ENCODE data around the gene FCN3.
"Not testable (repeated sequence)": the region's sequence is repeated elsewhere in the genome, so short reads cannot be mapped to it uniquely, and the experiment has no call there.

The FCN3 gene

GRCh38 chr1:27399251-27400025 is 24.8 kb upstream of the FCN3 start:
- DNase-seq (ENCODE audit: low read depth): no peak

- DNase-seq (ENCODE audit: low read depth): no peak
These were observed 24.0 kb upstream of the FCN3 start for GRCh38 chr1:27398405-27399149.

- no peak for DNase-seq (ENCODE audit: low read depth)
These were observed 23.1 kb upstream of the FCN3 start for GRCh38 chr1:27397749-27398148.

DNA sequence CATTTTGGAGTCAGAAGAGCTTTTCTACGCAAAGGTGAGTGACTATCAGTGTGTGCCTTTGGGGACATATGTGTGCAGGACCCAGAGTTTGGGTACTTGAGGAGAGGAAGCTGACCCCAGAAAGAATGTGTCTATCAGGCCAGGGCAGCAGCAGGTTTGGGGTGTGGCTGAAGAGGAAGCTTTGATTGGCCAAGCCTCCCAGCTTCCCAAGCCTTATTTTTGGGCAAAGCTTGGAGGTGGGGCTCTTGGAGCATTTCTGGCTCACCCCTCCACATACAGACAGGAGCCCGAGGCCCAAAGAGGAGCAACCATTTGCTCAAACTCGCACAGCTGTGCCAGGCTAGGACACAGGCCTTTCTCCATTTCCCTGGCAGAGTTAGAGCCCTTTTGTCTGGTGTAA is 22.5 kb upstream of the FCN3 start:
- no peak for DNase-seq (ENCODE audit: low read depth)

GRCh38 chr1:27395441-27396195 is 21.0 kb upstream of the FCN3 start:
- peak; percentile 35 for DNase-seq (ENCODE audit: low read depth)

DNA sequence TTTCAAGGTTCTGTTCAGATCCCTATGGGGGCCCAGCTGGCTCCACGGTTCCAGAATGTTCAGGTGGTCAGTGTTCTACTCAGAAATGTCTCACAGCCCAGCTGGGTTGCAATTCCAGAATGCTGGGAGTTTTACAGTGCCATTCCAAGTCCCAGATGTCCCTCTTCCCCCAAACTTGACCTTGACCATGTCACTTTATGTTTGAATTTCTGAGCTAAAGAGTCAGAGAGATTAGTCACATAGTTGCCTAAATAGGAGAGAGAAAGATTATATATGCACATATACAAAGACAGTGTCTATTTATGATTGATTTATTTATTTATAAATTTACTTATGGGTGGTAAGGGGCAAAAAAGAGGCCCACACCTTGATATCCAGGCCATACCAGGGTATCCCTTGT is 20.3 kb upstream of the FCN3 start:
- no peak for DNase-seq (ENCODE audit: low read depth)

DNA sequence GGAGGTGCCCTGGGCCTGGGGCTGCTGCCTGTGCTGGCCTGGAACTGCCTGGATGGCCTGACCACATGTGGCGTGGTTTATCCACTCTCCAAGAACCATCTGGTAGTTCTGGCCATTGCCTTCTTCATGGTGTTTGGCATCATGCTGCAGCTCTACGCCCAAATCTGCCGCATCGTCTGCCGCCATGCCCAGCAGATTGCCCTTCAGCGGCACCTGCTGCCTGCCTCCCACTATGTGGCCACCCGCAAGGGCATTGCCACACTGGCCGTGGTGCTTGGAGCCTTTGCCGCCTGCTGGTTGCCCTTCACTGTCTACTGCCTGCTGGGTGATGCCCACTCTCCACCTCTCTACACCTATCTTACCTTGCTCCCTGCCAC is 19.6 kb upstream of the FCN3 start:
- DNase-seq (ENCODE audit: low read depth): no peak

DNA sequence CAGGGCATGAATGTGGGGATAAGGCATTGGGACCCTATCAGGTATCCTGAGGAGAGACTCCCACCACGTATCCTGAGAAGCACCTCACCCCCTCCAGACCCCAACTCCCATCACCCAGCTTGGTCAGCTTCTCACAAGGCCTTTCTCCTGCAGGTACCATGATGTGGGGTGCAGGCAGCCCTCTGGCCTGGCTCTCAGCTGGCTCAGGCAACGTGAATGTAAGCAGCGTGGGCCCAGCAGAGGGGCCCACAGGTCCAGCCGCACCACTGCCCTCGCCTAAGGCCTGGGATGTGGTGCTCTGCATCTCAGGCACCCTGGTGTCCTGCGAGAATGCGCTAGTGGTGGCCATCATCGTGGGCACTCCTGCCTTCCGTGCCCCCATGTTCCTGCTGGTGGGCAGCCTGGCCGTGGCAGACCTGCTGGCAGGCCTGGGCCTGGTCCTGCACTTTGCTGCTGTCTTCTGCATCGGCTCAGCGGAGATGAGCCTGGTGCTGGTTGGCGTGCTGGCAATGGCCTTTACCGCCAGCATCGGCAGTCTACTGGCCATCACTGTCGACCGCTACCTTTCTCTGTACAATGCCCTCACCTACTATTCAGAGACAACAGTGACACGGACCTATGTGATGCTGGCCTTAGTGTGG is 19.1 kb upstream of the FCN3 start:
- DNase-seq (ENCODE audit: low read depth): no peak

DNA sequence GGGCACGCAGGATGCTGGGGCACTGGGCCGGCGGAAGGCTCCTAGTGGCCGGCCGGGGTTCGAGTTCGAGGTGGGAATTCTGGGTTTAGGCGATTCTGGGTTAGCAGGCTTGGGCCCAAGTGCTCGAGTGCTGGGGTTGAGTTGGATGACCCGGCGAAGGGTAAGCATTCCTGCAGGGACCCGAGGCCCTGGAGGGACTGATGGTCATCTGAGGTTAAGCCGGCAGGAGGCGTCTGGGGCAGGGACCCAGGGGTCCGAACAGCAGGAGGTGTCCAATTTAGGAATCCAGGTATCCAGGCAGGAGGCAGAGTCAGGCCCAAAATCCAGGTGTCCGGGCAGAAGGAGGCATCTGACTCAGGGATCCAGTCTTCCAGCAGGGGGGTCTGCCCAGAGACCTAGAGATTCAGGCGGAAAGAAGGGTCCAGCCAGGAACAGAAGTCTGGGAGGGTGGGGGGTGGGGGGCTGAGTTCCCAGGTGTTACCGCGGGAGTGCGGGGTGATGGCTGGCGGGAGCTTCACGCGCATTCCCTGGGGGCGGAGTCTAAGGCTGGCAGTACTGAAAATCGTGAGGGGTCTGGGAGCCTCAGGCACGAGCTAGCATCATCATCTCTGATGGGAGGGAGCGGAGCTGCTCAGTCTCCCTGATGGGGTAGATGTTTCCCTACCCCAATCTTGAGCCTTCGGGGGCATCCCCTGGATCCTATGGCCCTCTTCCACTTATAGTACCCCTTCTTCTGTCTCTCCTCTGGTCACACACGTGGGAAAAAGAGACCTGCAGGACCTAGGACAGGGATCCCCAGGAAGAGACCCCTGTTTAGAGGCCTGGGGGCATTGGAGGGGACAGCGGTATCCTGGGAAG is 18.4 kb upstream of the FCN3 start:
- no peak for DNase-seq (ENCODE audit: low read depth)

- DNase-seq (ENCODE audit: low read depth): peak; percentile 73
These were observed 17.6 kb upstream of the FCN3 start, which contains the start of gene GPR3 for GRCh38 chr1:27392096-27392777. Gene GPR3 (plus strand): TSS chr1:27392622. CDS start chr1:27393799, 1,177 bp downstream.

- no peak for DNase-seq (ENCODE audit: low read depth)
These were observed 17.0 kb upstream of the FCN3 start for GRCh38 chr1:27391511-27392095.

- DNase-seq (ENCODE audit: low read depth): no peak
These were observed 13.8 kb upstream of the FCN3 start for GRCh38 chr1:27388337-27389005.

- DNase-seq (ENCODE audit: low read depth): not testable (repeated sequence)
These were observed 10.2 kb upstream of the FCN3 start for GRCh38 chr1:27384797-27385196.

DNA sequence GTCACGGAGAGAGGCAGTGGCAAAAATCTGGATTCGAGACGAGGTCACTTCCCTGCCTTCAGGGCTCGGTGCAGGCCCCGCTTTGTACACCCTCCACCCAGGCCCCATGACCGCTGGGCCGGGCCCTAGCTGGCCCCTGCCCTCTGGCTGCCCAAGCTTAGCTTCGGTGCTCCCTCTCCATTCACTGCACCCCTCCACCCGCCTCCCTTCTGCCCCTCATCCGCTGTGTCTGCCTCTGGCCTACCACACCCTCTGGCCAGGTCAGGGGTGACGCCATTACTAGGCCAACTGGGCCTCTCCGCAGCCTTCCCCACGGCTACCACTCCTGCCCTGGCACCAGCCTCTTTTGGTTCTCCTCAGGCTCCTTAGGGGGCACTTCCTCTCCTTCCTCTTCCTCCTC is 9.0 kb upstream of the FCN3 start:
- no peak for DNase-seq (ENCODE audit: low read depth)

GRCh38 chr1:27383039-27383605 is 8.5 kb upstream of the FCN3 start, which contains the start of gene CD164L2:
Gene CD164L2 (minus strand): TSS chr1:27383333. CDS start chr1:27383239, 94 bp downstream.
- DNase-seq (ENCODE audit: low read depth): no peak

DNA sequence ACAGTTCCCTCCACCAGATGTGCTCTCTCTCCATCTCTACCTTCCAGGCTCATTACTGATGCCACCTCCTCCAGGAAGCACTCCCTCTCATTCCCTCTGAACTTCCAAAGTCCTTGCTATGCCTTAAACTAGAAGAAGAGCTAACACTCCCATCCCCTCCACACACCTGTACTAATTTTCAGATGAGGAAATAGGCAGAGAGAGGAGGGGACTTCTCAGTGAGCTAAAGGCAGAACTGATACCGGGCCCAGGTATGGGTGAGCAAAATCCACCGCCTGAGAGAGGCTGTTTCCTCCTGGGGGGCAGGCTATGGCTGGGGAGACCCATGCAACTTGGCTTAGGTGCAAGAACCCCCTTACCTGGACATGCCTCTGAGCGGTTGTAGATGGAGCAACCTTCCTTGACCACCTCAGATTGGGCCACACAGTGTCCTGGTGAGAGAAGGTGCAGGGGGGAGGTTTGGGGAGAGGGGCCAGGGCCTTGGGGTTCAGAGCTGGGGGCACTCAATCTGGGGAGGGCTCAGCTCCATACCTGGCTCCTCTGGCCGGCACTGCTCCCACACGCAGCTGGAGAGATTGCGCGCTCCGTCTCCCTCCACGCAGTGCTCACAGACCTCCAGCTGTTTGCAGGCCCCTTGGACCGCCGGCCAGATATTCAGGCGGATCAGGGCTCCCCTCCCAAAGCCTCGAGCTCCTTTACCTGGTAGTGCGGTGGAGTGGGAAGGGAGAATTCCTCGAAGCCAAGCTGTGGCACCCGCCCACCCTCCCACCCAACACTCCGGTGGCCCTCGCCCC is 7.5 kb upstream of the FCN3 start:
- no peak for DNase-seq (ENCODE audit: low read depth)

DNA sequence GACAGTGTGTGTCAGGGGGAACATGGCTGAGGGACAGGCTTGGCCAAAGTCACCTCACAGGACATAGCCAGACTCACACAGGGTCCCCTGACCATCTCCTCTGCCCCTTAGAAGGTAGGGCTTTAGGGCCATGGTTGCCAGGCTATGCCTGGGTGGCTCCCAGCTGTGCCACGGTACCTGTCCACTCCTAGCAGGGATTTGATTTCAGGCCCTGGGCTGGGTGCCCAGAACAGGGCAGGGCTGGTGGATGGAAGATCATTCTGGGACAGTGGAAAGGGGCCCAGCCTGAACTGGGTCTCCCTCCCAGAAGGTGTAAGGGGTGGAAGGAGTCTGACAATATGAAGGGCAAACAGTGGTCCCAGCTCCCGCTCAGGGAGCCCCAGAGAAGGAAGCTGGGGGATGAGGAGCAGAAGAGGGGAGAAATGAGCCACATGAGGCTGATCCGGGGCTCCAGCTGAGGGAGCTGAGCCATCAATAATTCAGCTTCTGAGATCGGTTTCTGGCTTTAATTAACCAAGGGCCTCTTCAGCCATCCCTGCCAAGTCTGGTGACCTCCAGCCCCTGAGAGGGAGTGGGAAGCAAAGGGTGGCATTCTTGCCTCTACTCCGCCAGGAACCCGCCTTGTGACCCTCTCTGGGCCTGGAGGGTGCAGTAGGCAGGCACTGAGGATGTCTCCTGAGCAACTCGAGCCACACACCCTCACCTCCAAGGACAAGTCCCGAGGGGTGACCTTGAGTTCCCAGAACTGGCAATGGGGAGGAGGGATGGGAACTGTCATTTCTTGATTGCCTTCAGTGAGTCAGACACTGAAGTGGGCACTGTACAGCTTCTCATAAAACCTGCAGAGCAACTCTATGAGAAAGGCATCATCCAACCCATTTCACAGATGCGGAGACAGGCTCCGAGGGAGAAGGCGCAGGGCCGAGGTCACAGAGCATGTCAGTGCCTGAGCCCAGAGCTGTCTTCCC is 6.4 kb upstream of the FCN3 start:
- DNase-seq (ENCODE audit: low read depth): no peak
